Cortex of kidney (tissue), 1 donor: ENCODE measurements around the gene NGDN.
"Not testable (repeated sequence)": the region's sequence is repeated elsewhere in the genome, so short reads cannot be mapped to it uniquely, and the experiment has no call there.

Source experiments
- DNase-seq: peaks from one replicate; lab custom pipeline; 2025; lab: John Stamatoyannopoulos, UW

The NGDN gene

GRCh38 chr14:23469127-23469905, at the start of gene NGDN:
TSS of gene NGDN (plus strand) at chr14:23469703. CDS start at chr14:23469716, 13 bp downstream.
- no peak for DNase-seq

- no peak for DNase-seq
These were observed 47.9 kb upstream of the NGDN start for GRCh38 chr14:23421594-23421993.

- no peak for DNase-seq
These were observed 45.8 kb upstream of the NGDN start for GRCh38 chr14:23423657-23424056.

GRCh38 chr14:23425169-23425568, 44.3 kb upstream of the NGDN start:
- no peak for DNase-seq

GRCh38 chr14:23425798-23426197, 43.7 kb upstream of the NGDN start:
- not testable (repeated sequence) for DNase-seq

GRCh38 chr14:23428686-23429495, 40.6 kb upstream of the NGDN start:
- DNase-seq: no peak

- DNase-seq: no peak
These were observed 39.3 kb upstream of the NGDN start for GRCh38 chr14:23430016-23430722.

GRCh38 chr14:23430723-23431085, 38.8 kb upstream of the NGDN start:
- no peak for DNase-seq

- DNase-seq: no peak
These were observed 38.0 kb upstream of the NGDN start for GRCh38 chr14:23431486-23431885.

GRCh38 chr14:23432102-23432925, 37.2 kb upstream of the NGDN start:
- no peak for DNase-seq

GRCh38 chr14:23432946-23433345, 36.6 kb upstream of the NGDN start:
- no peak for DNase-seq

- DNase-seq: no peak
These were observed 36.0 kb upstream of the NGDN start for GRCh38 chr14:23433457-23433856.

GRCh38 chr14:23434488-23435222, 34.8 kb upstream of the NGDN start:
- no peak for DNase-seq

GRCh38 chr14:23435543-23436326, 33.8 kb upstream of the NGDN start, which contains the start of gene MYH7:
TSS of gene MYH7 (minus strand) at chr14:23435660. CDS start at chr14:23433732, 1,928 bp downstream.
- DNase-seq: no peak

- DNase-seq: no peak
These were observed 33.0 kb upstream of the NGDN start for GRCh38 chr14:23436327-23437132.

GRCh38 chr14:23437133-23438100, 32.1 kb upstream of the NGDN start:
- DNase-seq: no peak

- DNase-seq: no peak
These were observed 31.2 kb upstream of the NGDN start for GRCh38 chr14:23438101-23438971.
